H54 (cell line): ENCODE measurements around the gene KIF1A.

Experiments used
- DNase-seq: peaks from one replicate; pipeline ENCODE4 v3.0.0; 2011; ENCODE audit warnings: low spot score, mixed read lengths; ENCODE audit not compliant: insufficient read length
- FAIRE-seq: peaks from 3 replicates; lab custom pipeline; 2011; peaks lifted over from hg19 to GRCh38; lab: Jason Lieb, UNC
- POLR2A ChIP-seq: IDR thresholded peaks from 2 replicates; pipeline ENCODE4 v1.6.1; 2011; ENCODE audit warnings: low read depth, mild to moderate bottlenecking, low read length

KIF1A gene

DNA sequence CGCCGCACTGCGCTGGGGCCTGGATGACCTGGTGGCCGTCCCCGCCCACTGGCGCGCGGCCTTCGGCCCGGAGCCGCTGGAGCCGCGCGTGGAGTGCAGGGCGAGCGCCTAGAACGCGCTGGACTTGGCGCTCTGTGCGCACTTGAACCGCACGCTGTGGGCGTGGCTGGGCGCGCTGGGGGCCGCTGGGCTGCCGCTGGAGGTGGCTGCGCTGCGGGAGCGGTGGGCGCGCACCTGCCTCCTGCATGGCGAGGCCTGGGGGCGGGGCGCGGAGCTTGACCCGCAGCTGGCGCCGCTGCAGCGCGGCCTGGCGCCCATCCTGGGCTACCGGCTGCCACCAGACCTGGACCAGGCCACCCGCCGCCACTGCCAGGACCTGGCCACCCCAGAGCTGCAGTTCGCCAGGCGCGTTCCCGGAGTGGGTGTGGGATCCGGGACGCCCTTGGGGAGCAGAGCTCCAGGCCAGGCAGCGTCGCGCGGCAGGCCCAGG, 147.3 kb downstream of the KIF1A start:
- TF ChIP-seq POLR2A, result no peak
- FAIRE-seq, result no peak

DNA sequence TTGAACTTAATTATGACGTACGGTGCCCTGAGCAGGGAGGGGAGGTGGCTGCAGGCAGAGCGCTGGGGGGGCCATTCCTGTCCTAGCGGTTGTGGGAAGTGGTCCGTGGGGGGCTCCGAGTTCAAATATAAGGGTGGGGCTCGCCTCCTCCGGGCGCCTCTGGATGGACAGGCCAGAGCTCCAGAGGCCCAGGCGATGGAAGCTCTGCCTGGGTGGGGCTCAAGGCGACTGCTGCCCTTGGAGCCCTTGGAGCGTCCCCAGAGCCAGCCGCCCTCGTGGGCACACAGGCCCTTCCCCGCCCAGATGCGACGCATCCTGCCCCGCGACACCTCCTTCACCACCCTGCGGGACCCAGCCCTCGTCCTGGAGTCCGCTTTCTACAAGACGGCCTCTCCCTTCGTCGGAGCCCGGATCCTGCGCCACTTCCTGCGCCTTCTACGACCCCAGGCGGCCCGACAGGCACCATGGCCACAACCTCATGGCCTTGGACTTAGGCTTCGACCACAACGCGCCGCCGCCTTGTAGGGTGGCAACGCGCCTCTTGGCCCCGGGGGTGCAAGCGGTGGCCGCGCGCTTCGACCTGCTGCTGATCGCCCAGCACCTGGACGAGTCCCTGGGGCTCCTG, 147.8 kb downstream of the KIF1A start:
- no peak for TF ChIP-seq POLR2A
- FAIRE-seq (no peak), DNase-seq (no peak)

More for the DNA sequence above, 147.3 kb downstream of the KIF1A start:
- DNase-seq, result no peak

DNA sequence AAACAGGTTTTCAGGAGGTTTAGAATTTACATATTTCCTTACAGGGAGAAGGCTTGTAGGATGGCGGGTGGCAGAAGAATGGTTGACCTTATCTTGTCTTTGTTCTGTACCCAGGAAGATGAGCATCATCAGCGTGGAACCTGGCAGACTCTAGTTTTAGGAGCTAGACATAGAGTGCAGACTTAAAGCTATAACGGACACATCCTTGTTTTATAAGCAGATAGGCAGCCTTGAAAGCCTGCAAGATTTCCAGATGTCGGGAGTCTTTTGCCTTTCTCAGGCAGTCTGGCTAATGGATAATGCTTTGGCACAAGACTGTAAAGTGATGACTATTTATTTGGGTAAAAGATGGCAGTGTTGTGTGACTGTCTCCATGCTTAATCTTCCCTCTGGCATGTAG, 149.1 kb downstream of the KIF1A start:
- no peak for TF ChIP-seq POLR2A
- no peak for FAIRE-seq
- no peak for DNase-seq

- TF ChIP-seq POLR2A, result no peak
- DNase-seq, result no peak
- no peak for FAIRE-seq
Measured at GRCh38 chr2:240670402-240670801, 149.6 kb downstream of the KIF1A start.

GRCh38 chr2:240664622-240665021, 155.4 kb downstream of the KIF1A start:
- DNase-seq (no peak), FAIRE-seq (no peak)
- no peak for TF ChIP-seq POLR2A
